ENCODE data around the gene C1orf146.
"Not testable (repeated sequence)": the region's sequence is repeated elsewhere in the genome, so short reads cannot be mapped to it uniquely, and the experiment has no call there.

C1orf146 gene, protein sequence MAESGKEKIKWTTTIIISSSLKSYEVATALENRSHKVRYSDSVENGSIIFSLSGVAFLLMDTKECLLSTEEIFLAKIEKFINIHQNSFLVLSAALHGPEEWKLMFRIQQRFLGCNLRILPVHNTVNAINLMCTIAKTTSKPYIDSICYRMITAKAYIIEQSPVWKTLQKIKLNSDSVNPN

DNA sequence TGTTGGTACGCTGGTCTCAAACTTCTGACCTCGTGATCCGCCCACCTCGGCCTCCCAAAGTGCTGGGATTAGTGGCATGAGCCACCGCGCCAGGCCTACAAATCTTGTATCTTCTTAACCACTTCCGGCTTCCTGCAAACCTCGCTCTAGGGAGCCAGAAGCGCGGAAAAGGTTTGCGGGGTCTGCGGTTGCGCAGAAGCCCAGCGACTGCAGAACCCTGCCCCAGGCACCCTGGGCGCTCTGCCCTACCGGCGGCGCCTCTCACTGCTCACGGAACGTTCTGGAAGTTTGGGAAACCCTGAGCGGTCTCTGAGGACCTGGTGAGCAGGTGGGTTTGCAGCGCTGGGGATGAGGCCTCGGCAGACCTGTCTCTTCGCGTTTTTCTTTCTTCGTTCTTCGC is at the start of gene C1orf146:
Gene C1orf146 (plus strand): TSS at position 195 of the 400 bp plus-strand sequence. CDS start 13,506 bp downstream, outside the sequence.
- no peak for DNase-seq (ENCODE audit: low spot score)

DNA sequence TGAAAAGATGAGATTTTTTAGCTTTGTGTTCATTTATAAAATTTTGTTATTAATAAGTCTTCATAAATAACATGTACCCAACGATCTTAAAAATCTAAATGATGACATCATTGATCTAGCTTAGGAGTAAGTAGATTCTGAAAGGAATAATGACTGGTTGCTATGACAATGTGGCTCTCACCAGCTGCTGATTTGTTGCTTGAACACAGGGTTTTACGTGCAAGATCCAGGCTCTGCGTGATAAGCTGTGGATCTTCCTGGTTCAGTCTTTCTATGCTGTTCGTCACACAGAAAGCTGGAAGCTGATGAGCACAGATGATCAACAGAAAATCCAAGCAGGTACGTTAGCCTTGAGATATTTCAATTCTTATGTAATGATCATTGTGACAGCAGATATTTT is 49.1 kb upstream of the C1orf146 start:
- DNase-seq (ENCODE audit: low spot score) = no peak

DNA sequence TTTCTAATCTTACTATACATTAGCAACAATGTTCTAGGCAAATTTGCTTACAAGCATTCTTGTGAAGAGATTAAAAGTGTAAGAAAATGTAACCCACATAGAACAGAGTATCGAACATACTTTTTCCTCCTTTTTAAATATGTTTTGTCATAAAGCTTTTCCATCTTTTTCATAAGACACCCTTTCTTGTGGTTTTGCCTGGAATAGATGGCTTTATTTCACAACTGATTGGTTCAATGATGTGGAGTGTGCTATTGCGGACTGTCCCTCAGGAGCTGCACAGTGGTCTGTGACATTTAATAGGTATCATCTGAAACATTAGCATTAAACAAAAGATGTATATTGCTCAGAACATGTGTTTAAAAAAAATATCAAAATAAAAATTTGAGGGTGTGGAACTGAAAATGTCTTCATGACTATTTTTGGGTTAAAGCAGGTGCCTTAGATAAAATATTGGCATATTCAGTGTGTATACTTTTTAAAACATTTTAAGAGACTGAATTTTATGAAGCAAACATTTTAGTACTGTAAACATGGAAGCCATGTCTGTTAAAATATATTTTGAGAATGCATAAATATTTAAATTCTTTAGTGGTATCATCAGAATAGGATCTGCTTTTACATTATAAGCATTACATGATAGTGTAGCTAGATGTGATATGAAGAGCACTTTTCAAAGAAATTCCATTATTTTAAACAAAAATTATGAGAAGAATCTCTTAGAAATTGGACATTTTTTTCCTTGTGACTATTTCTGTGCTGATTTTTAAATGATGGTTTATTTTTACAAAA is 48.3 kb upstream of the C1orf146 start:
- DNase-seq (ENCODE audit: low spot score) = no peak

DNA sequence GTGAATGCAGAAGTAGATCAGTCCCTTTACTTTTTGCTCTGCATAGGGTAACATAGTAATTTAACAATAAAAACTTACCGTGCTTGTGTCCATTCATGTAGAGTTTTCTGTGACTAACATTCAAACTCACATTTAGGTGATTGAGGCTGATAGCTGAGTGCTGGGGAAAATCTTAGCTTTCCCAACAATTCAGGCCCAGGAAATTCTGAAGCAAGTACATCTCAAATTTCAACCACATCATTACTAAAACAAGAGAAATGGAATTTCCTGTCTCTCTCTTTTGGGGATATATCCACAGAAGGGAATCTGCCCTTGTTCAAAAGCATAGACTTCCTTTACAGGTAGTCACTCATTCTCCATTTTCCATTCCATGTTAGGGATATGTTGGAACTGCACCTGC is 33.1 kb upstream of the C1orf146 start:
- peak; percentile 29 for DNase-seq (ENCODE audit: low spot score)

DNA sequence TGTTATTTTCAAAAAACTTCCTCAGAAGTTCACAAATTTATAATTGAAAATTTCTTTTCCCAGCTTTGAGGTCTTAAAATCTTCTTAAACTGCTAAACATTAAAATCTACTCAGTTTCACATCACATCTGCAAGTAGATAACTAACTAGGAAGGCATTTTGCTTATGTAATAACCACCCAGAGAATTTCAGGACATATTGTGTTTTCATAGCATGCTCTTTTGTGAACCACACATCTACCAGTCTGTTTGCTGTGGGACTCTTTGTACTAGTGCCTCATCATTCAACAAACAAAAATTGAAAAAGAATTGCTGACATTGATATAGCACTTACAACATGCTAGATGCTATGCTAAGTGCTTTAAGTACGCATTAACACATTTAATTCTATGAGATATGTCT is 31.6 kb upstream of the C1orf146 start:
- no peak for DNase-seq (ENCODE audit: low spot score)

DNA sequence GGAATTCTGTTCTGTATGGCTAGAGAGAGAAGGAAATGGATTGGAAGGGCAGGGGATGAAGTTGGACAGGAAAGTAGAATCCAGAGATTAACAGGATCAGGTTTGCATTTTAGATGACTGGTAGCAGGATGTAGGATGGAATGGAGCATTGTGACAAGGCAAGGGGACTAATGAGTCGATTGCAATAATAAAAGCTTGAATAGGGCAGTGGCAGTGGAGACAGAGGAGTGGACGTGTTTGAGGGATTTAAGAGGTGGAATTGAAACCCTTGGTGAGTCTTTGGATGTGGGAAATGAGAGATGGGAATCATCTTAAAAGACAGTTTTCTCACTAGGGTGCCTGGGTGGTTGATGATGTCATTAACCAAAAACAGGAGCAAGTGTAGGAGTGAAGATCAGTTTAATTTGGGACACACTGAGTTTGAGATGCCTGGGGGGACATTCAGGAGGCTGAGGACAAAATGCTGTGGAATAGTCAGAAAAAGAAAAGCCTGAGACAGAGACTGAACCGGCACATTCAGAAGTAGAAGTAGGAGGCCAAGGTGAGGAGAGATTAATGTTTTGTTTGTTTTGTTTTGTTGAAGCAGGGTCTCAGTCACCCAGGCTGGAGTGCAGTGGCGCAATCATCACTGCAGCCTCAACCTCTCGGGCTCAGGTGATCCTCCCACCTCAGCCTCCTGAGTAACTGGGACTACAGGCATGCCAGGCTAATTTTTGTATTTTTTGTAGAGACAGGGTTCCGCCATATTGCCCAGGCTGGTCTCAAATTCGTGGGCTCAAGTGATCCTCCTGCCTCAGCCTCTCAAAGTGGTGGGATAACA is 29.1 kb upstream of the C1orf146 start:
- no peak for DNase-seq (ENCODE audit: low spot score)

DNA sequence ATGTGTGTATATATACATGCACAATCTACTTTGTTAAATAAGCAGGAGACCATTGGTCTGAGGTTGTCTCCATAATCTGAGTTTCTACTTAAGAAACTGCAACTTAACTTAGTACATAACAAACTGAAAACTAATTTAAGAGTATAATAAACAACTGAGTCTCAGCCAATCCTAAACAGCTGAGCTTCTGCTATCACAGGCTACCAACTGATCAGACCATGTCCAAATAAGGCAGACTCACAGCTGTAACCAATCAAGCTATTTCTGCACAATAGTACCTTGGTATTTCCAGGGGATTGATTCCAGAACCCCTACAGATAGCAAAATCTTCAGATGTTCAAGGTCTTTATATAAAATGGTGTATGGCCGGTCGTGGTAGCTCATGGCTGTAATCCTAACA is 26.0 kb upstream of the C1orf146 start:
- no peak for DNase-seq (ENCODE audit: low spot score)

DNA sequence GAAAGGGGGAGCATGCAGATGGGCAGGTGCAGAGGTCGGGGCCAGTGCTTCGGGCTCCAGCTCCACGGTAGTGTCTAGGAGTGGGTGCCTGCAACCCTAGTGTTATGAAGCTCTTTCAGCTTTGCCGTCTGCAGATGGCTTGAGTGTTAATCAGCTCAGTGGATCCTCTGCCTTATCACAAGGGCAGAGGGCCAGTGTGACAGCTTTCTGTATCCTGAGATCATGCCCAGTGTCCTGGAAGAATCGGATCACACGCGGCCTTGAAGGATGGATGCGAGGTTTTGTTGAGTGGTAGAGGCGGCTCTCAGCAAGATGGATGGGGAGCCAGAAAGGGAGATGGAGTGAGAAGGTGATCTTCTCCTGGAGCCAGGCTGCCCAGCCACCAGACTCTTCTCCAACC is 25.5 kb upstream of the C1orf146 start:
- no peak for DNase-seq (ENCODE audit: low spot score)

DNA sequence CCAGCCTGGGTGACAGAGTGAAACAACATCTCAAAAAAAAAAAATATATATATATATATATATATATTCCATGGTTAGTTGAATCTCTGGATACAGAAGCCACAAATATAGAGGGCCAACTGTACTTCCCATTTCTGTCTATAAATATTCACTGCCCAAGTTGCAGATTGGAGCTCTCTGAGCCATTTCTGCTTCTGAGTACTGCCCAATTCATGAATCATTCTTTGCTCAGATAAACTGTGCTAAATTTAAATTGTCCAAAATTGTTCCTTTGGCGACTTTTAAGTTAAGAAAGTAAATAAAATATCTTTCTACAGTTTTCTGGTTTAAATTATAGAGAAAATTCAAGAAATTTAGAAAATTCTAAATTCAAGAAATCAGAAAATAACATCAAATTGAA is 23.2 kb upstream of the C1orf146 start:
- no peak for DNase-seq (ENCODE audit: low spot score)

DNA sequence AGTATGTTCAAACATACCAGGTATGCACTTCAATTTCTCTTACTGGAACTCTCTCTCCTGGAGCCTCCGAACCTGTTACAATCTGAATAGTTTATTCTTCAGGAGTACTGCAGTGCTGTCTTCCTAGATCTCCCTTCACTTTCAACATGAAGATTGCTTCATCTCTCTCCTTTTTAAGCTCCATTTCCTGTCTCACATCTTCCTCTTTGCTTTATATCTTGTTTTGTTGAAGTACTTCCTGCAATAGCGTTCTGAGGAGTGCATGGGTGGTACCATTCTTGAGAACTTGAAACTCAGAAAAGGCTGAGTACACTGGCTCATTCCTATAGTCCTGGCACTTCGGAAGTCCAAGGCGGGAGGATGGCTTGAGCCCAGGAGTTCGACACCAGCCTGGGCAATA is 15.7 kb upstream of the C1orf146 start:
- DNase-seq (ENCODE audit: low spot score) = no peak

DNA sequence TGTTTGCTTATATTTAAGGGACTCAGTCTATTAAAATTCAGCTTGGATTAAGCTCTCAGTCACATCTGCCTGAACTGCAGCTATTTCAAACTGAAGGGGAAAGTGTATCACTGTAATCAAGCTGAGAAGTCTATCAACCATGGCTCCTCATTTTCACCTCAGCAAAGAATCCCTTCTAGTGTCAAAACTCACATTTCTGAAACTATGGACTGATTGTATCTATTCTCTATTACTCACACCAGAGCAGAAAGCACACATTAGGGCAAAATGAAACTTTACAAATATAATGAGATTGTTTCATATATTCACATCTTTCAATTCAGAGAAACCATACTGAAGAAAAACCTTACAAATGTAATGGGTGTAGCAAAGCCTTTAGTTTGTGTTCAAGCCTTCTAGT is 14.6 kb upstream of the C1orf146 start:
- no peak for DNase-seq (ENCODE audit: low spot score)

DNA sequence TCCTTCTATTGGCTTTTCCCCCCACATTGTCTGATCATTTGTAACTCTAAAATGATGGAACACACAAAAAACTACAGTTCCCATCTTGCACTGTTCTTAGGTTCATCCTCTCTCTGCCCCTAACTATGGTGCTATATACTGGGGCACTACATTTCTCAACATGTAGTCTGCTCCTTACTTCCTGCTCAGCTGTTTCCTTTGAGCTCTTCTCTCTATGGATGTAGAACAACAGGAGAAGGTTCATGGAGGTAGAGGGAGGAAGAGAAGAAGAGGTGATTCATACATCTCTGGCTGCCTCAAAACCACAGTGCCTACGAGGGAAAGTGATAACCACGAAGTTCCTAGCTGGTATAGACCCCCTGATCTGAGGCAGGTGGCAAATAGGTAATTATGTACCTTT is 7.0 kb upstream of the C1orf146 start:
- DNase-seq (ENCODE audit: low spot score) = no peak

DNA sequence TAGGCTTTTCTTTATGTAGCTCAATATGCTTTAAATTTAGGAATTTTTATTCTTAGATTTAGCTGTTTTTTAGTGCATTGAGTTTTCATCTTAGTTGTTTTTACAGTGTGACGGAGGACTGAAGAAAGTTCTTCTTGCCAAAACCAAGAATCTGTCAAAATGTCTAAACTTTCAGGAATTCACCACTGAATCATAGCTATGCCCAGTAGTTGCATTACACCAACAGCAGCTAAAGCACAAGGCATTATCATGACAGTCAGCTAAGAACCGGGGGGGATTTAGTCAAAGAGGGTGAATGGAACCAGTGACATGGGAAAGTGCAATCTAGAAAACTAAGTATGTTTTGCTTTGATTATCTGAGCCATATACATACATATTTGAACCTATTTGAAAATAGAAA is 6.5 kb upstream of the C1orf146 start:
- DNase-seq (ENCODE audit: low spot score) = peak; percentile 81

DNA sequence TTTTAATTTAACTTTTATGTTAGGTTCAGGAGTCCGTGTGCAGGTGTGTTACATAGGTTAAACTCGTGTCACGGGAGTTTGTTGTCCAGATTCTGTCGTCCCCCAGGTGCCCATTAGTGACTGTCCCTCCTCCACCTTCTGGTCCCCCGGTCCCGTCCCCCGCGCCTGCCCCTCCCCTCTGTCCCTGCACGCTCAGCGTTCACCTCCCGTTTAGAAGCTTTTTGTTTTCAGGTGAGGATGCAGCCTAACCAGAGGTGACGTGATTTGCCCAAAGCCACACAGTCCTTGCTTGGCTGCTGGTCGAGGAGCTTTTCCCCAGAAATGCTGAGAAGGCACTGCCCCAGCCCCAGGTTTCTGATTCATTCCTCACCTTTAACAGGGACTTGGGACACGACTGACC is 844 bp downstream of the C1orf146 start:
- DNase-seq (ENCODE audit: low spot score) = no peak

DNA sequence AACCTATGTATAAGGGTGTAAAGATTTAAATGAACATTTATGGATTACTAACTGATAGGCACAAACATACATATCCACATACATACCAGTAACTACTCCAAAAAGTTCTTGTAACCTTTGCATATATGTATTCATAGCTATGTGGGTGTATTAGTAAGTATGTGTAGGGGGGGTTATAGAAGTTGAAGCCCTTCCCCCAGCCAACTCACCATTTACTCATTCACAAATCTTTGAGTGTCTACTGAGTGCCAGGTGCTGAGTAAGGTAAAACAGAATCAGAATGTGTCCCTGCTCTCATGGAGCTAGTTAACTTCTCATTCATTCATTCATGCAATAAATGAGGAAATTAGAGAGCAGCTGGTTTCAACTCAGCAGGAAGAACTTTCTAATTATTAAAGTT is 1.3 kb downstream of the C1orf146 start:
- DNase-seq (ENCODE audit: low spot score) = no peak

DNA sequence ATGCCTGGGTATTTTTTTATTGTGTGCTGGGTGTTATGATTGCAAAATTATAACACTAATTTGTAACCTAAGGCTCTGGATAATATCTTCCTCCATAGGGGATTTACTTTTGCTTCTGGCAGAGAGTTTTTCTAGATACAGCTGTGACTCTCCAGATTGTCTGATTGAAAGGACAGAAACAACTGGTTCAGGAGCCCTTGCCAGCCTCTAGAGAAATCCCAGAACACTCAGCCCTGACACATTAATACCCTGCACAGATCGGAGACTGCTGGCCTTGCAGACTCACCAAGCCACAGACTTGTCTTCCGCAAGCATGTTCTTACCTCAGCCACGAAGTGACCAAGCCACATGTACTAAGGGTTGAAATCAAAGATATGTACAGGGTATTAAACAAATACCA is 10.7 kb downstream of the C1orf146 start:
- no peak for DNase-seq (ENCODE audit: low spot score)

DNA sequence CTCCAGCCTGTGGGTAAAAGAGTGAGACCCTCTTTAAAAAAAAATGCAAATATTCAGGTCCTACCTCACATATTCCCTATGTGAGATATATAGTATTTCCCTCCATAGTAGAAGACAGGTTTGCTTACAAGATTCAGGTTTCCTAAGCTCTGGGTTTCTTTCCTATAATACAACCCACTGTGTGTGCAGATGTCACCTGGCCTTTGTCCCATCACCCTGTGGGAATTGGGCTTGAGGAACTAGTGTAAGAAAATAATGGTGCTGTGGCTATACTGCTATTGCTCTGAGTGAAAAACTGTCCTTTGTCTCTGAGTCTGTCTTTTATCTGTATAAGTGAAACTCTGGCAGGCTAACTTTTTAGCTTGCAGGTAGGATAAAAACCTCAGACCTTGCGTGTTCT is 13.0 kb downstream of the C1orf146 start:
- no peak for DNase-seq (ENCODE audit: low spot score)

DNA sequence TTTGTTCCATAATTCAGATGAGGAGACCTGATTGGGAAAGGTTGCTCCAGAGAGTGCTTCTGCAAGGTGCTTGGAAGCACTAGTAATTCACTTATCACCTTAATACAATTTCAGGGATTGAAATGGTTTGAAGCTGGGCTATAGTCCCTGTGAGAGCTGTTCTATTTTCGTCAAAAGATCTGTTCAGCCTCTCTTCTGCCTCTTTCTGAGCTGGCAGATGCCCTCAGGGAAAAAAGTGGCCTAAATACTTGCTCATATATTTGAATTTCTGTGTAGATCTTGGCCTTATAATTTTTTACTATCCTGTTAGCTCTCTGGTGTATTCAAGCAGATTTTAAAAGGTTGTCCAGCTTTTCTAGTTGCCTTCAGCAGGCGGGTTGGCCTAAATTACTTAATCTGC is 22.3 kb downstream of the C1orf146 start:
- DNase-seq (ENCODE audit: low spot score) = no peak

DNA sequence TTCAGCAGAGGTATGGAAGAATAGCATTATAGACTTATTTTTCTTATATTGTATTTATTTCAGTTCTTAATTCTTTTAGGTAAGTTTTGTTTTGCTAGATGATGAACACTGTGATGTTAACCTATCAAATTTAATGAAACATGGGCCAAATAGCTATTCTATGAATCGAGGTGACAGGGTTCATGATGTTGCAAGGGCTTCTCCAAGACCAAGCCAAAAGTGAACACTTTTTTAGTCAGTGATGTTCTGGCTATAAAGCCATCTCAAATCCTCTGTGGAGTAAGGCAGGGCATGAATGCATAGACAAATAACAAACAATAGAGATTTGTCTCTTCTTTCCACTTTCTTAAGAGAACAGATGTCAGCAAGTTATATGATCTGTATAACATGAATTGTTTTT is 26.7 kb downstream of the C1orf146 start:
- DNase-seq (ENCODE audit: low spot score) = no peak

DNA sequence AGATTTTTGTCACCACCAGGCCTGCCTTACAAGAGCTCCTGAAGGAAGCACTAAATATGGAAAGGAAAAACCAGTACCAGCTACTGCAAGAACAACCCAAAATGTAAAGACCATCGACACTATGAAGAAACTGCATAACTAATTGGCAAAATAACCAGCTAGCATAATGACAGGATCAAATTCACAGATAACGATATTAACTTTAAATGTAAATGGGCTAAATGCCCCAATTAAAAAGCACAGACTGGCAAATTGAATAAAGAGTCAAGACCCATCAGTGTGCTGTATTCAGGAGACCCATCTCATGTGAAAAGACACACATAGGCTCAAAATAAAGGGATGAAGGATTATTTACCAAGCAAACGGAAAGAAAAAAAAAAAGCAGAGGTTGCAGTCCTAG is 37.0 kb downstream of the C1orf146 start:
- not testable (repeated sequence) for DNase-seq (ENCODE audit: low spot score)

DNA sequence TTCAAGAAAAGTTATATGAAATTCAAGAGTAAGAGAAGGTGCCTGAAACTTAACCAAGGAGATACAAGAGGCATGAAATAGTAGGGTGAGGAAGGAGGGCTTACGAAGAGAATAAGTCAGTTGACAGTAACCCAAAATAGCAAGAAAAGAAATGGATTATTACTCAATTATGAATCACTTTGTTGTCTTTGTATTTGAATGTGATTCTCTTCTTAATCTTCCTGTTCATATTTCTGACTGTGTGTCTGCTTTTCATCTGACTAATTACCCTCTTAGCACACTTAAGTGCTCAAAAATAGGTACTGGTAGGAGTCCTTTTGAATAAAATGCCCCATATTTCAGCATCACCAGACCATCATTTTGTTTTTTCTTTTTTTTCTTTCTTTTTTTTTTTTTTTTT is 41.6 kb downstream of the C1orf146 start:
- DNase-seq (ENCODE audit: low spot score) = no peak

DNA sequence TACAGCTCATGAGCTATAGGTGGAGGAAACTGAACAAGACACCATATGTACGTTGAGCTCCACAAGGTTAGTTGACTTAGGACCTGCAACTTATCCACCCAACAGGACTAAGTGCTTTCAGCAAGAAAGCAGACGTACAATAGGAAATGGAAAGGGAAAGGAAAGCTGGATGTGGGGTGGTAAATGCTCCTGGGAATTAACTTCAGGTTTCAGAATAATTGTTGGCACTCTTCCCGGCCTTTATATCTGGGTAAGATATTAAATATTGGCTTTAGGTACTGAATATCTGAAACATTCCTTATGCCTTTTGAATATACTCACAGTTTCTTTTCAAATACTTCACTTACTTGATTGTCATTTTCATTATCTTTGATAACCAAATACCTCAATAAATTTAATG is 44.8 kb downstream of the C1orf146 start:
- DNase-seq (ENCODE audit: low spot score) = no peak

DNA sequence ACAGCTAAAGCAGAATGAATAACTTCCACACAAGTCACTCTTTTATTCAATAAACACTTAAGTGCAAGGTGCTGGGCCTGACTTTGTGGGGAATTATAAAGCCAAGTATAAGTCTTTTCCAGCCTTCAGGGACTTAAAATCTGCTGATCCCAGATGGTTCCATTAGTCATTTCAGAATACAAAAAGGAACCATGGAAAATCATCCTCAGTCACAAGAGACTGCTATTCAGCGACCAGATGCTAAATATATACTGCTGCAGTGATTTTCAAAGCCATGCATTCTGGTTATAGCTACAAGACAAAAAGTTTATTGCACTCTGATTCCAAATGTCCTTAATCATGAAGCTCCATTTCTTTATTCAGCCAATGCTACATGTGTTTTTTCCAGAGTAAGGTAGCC is 55.3 kb downstream of the C1orf146 start:
- DNase-seq (ENCODE audit: low spot score) = no peak
